GM21786 (cell line): ENCODE measurements around the gene OR8K1.

ENCODE experiments used
- ATAC-seq: cut with Tn5 transposase; IDR thresholded peaks from one replicate; pipeline ENCODE4 v1.9.1; 2021; ENCODE audit not compliant: unreplicated experiment

OR8K1 gene

DNA sequence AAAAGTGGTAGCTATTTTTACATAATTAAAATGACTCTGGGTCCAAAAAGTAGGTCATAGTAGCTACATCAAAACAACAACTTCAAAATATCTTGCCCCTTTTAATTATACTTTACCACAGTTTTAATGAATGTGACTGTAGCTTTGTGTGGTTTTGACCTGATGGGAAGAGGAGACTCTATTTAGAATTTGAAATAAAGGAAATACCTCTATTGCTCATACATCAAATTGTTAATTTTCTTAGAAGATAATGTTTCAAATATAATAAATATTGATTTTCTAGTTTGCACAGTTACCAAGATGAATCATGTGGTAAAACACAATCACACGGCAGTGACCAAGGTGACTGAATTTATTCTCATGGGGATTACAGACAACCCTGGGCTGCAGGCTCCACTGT is at the start of gene OR8K1:
TSS of gene OR8K1 (plus strand) at position 301 of the 400 bp plus-strand sequence. CDS start at position 301, 0 bp downstream.
- no peak for ATAC-seq

DNA sequence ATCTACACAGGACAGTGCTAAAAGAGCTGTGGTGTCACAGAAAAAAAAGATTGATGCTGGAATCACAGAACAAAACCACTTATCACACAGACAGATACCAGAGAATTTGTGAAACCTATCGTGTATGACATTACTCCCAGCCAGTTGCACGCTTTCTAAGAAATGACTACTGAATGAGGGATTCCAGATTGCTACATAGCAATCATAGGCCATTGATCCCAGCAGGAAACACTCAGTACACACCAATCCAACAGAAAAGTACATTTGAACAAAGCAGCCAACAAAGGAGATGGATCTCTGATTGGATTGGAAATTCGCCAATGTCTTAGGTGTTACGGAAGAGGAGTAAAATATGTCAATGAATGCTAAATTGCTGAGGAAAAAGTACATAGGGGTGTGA is 48.9 kb upstream of the OR8K1 start:
- no peak for ATAC-seq

DNA sequence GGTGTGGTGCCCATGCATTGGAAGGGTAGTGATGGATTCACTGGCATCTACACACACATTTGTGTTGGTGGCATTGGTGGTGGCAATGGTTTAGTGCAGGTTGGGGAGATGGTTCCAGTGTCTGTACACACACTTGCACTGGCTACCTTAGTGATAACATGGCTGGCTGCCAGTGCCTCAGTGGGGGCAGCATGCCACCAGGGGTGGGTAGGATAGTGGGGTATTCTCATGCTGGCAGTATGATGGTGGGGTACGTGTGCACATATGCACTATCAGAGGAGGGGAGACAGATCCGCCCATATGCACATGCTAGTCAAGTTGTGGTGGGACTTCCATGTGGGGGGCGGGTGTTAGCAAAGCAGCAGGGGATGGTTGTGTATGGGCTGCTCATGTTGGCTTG is 38.0 kb upstream of the OR8K1 start:
- no peak for ATAC-seq

DNA sequence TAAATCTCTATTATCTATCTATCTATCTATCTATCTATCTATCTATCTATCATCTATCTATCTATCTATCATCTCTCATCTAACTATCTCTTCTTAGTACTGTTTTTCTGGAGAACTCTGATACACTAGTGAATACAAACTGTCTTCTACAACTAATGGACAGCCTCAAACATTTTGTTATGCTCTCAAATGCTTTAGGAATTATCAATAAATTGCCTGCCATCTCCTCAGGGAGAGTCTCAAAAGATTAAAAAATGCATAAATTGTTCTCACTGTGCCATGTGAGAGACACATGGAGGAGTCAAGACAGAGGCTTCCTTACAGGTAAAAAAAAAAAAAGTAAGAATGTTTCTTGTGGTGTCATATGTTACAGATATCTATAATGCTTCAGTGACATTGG is 31.0 kb upstream of the OR8K1 start, which contains the start of gene OR8K3:
TSS of gene OR8K3 (plus strand) at position 301 of the 400 bp plus-strand sequence. CDS start 3,163 bp downstream, outside the sequence.
- no peak for ATAC-seq

DNA sequence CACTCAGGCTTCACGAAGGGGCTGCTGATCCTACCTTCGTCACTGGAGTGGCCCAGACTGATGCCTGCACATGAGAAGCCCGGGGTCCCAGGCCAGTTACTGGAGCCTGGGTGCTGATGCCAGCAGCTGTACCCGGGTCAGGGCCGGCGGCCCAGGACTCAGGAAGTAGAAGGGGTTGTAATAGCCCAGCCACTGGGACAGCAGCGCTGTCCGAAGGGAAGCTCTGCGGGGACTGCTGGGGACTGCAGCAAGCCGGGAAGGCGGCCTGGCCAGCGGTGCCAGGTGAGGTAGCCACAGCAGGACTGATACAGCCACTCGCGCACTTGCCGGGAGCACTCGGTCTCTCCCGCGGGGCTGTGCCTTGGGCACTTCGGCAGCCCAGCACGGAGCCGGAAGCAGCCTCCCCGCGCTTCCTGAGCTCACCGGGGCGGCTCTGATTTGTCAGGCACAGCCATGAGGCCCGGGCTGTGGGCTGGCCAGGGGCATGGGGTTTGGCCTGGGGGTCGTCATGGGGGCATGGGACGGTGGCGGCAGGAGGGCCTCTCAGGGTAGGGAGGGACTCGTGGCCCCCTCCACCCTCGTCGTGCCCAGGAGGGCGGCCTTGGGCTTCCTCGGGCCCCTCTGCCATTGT is 13.9 kb upstream of the OR8K1 start:
- no peak for ATAC-seq

DNA sequence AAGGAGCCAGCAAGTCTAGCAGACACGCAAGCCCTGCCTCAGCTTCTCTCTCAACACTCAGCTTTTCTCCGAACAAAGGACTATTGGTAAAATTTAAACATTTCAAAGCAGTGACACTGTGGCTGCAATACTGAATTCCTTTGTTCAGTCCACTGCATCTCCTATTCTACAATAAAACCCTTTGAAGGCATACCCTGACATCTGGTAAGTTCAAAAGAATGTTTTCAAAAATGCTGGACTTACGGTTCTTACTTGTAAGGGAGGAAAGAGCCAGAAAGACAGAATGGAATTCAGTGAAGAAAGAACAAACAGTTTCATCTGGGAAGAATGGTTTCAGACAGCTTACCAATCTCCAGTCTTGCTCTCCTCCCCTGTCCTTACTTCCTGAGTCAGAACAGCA is 12.7 kb upstream of the OR8K1 start:
- ATAC-seq: no peak

DNA sequence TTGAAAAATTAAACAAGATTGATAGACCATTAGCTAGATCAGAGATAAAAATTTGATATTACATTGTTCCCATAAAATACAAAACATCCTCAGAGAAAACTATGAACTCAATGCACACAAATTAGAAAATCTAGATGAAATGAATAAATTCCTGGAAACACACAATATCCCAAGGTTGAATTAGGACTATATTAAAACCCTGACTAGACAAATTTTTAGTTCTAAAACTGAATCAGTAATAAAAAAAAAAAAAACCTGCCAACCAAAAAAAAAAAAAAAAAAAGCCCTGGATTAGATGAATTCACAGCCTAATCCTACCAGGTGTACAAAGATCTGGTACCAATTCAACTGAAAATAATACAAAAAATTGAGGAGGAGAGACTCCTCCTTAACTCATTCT is 5.5 kb upstream of the OR8K1 start:
- no peak for ATAC-seq

DNA sequence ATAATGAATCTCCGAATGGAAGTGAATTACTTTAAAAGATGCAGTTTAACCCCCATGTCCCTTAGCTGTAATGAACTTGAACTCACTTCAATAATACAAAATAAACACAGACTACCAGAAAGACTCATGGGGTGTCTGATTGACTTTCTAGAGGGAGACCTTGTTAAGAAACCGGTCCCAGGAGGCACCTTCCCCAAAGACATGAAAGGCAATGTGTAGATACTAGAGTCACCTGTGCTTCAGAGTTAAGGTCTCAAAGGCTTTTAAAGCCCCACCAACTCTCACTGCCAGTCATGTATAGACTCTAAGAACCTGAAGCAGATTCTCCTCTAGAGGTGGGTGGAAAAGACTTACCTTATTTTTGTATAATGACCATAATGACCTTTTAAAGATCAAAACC is 8.2 kb downstream of the OR8K1 start, which contains the start of gene OR8J1:
TSS of gene OR8J1 (plus strand) at position 301 of the 400 bp plus-strand sequence. CDS start 5,956 bp downstream, outside the sequence.
- no peak for ATAC-seq

DNA sequence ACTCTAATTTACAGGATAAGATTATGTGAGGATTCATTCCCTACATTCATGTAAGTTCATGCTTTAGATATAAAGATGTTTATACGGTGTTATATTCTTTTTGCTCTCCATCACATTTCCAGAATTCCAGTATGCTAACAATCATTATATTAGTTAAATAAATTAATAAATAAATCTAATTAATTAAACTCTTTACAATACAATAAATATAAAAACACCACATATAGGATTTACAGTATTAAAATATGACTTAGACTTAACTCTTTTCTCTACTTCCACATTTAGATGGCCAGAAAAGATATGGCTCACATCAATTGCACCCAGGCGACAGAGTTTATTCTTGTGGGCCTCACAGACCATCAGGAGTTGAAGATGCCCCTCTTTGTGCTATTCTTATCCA is 29.5 kb downstream of the OR8K1 start, which contains the start of gene OR8U1:
TSS of gene OR8U1 (plus strand) at position 301 of the 400 bp plus-strand sequence. CDS start at position 301, 0 bp downstream.
- no peak for ATAC-seq

DNA sequence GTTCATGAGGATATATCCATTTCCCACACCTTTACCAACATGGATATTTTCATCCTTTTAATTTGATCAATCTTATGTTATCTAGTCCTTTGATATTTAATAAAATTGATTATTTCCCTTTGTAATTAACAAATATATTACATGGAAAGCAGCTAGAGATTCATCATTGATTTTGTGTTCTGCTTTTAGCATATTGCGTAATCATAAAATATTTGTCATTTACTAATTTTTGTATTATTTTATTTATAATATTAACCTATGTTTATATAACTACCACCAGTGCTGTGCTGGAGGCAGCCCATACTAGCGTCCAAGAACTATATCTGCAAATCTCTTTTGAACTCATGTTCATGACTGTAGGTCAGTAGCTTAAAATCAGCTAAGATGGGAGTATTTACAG is 34.3 kb downstream of the OR8K1 start:
- ATAC-seq: no peak

DNA sequence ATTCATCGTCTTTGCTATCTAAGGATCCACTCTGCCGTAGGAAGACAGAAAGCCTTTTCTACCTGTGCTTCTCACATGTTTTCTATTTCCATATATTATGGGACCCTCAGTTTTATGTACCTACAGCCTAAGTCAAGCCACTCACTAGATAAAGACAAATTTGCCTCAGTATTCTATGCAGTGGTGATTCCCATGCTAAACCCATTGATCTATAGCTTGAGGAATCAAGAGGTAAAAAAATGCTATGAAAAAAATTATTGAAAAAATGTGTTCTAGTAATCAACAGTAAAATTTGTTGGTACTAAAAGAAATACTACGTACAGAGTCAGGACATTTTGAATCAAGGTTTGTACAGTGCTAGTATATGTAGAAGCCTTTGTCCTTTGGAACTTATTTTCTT is 48.5 kb downstream of the OR8K1 start:
- ATAC-seq: no peak

DNA sequence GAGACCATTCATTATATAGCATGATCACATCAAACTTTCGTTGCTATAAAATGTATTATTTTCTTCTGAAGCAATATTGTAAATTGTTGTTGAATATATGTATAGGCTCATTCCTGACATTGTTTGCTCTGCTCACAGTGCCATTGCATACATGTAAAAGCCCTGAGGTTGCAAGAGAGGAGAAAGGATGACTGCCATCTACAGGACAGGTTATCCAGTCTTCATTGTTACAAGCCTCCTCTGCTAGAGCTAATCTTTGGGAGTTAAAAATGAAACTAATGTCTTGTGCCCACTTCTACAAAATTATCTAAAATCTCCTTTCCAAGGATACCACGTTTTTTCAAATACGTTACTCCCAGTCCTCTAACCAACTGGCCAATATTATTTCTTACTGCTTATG is 50.2 kb downstream of the OR8K1 start:
- no peak for ATAC-seq
